ENCODE data around the gene APOOL. TPM values are rescaled to one million over a fixed set of nuclear protein-coding genes. Genes with fewer than 3 reads are reported as not detected.
"Not testable (repeated sequence)": the region's sequence is repeated elsewhere in the genome, so short reads cannot be mapped to it uniquely, and the experiment has no call there.

The APOOL gene, protein sequence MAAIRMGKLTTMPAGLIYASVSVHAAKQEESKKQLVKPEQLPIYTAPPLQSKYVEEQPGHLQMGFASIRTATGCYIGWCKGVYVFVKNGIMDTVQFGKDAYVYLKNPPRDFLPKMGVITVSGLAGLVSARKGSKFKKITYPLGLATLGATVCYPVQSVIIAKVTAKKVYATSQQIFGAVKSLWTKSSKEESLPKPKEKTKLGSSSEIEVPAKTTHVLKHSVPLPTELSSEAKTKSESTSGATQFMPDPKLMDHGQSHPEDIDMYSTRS
- 54.1 TPM for total RNA-seq
- long read RNA-seq, partial matches to known transcripts, result 0 of 6 reads
- long read RNA-seq, other reads (novel, unspliced or antisense), result 5 of 6 reads

DNA sequence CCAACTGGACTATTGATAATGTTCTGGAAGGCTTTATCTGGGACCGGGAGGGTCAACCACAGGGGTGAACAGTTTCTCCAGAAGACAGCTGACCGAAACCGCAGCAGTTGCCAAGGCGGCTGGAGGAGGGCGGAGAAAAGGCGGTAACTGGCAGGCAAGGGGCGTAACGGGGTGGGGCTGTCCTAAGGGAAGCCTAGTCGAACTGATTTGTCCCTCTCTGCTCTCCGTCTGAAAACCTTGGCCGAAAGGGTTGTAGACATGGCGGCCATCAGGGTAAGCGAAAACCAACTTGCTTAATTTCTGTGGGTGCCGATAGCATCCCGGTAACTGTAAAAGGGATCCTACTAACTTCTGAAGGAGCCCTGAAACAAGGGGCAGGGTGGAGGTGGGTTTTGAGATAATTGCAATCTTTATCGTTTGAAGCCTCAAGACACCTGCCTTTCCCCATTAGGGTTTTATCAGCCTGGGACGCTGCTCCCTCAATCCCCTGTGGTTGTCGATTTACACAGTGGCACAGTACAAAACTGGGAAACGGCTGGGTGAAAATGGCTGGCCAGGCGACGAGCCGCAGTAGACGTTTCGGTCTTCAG lies at the start of gene APOOL:
Gene APOOL (plus strand): TSS at position 223 of the 590 bp plus-strand sequence. CDS start 36 bp downstream, at position 259.
- DNase-seq, result peak; percentile 89
- ATAC-seq, result peak; percentile 100
- intact Hi-C loops (cut with micrococcal nuclease), result no loop called here

DNA sequence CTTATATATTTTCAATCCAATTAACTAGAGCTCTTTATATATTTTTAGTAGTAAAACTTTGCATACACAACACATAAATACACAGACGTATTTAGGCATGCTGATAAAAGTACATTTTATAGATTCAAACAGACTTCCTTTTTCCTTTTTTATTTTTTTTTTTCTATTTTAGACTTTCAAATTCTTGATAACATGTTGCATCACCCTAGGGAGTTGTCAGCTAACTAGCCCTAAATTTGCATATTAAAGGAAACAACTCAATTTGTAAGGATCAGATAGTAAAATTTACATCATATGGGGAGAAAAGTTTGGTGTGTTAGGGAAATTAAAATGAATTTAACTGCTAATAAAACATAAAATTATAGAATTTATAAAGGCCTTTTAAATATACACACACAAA lies 47.4 kb upstream of the APOOL start:
- no peak for DNase-seq
- no peak for ATAC-seq
- intact Hi-C loops (cut with micrococcal nuclease), result no loop called here

DNA sequence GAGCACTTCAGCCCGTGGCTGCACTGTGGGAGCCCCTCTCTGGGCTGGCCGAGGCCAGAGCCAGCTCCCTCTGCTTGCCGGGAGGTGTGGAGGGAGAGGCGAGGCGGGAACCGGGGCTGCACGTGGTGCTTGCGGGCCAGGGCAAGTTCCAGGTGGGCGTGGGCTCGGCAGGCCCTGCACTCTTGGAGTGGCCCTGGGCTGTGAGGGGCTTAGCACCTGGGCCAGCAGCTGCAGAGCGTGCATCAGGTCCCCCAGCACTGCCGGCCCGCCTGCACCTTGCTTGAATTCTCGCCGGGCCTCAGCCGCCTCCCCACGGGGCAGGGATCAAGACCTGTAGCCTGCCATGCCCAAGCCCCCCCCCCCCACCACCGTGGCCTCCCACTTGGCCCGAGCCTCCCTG lies 28.9 kb upstream of the APOOL start:
- intact Hi-C loops (cut with micrococcal nuclease), result no loop called here
- ATAC-seq, result no peak
- no peak for DNase-seq

DNA sequence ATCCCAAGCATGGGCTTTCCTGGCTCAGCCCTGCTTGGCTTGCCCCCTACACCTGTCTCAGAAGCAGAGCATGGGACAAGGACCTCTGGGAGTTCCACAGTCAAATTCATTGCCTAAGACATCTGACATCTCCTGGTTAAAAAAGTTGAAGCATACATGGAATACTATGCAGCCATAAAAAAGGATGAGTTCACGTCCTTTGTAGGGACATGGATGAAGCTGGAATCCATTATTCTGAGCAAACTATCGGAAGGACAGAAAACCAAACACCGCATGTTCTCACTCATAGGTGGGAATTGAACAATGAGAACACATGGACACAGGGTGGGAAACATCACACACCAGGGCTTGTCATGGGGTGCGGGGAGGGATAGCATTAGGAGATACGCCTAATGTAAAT lies 11.9 kb upstream of the APOOL start:
- ATAC-seq; intact Hi-C loops (cut with micrococcal nuclease): not testable (repeated sequence)

DNA sequence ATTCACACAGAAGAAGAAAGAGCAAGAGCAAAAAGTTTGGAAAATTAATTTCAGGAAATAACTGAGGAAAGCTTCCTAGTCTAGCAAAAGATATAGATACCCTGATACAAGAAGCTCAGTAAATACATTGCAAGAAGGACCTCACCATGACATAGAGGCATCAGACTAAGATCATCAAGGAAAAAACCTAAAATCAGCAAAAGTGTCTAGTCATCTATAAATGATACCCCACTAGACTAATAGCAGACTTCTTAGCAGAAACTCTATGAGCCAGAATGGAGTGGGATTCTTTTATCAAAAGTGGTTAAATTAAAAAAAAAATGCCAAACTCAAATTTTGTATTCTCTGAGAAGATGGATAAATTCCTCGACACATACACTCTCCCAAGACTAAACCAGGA lies 10.5 kb upstream of the APOOL start:
- ATAC-seq, result no peak

More for the DNA sequence above, 11.9 kb upstream of the APOOL start:
- not testable (repeated sequence) for DNase-seq

DNA sequence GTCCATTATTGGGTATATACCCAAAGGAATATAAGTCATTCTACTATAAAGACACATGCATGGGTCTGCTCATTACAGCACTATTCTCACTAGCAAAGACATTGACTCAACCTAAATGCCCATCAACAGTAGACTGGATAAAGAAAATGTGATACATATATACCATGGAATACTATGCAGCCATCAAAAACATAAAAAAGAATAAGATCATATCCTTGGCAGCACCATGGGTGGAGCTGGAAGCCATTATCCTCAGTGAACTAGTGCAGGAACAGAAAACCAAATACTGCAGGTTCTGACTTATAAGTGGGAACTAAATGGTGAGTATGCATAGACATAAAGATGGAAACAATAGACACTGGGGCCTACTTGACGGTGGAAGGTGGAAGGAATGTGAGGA lies 2.3 kb upstream of the APOOL start:
- ATAC-seq (no peak), DNase-seq (no peak)
- intact Hi-C loops (cut with micrococcal nuclease), result no loop called here

More for the DNA sequence above, 10.5 kb upstream of the APOOL start:
- intact Hi-C loops (cut with micrococcal nuclease), result no loop called here
- no peak for DNase-seq

DNA sequence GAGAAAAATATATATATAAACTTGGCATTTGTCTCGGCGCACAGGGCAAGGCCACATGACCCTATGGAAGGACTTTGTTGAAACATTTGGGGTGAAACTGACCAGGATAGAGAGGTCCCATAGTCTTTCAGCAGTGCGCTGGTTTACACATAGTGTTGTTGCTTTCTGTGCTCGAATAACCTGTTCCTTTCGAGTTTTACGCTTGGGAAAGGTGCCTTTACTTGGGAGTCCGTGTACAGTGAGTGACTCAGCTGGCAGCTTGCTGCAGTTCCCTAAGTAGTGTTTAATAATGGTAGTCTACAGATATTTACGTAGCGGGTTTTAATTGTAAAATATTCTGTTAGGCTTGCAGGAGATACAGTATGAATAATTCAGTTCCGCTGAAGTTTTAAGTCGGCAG lies 578 bp downstream of the APOOL start:
- DNase-seq, result no peak
- intact Hi-C loops (cut with micrococcal nuclease), result no loop called here
- no peak for ATAC-seq

DNA sequence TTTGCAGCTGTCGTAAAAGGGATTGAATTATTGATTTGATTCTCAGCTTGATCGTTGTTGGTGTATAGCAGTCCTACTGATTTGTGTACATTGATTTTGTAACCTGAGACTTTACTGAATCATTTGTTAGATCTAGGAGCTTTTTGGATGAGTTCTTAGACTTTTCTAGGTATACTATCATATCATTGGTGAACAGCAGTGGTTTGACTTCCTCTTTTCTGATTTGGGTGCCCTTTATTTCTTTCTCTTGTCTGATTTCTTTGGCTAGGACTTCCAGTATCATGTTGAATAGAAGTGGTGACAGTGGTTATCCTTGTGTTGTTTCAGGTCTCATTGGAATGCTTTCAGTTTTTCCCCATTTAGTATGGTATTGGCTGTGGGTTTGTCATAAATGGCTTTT lies 8.4 kb downstream of the APOOL start:
- no peak for DNase-seq
- no peak for ATAC-seq
- intact Hi-C loops (cut with micrococcal nuclease), result no loop called here

DNA sequence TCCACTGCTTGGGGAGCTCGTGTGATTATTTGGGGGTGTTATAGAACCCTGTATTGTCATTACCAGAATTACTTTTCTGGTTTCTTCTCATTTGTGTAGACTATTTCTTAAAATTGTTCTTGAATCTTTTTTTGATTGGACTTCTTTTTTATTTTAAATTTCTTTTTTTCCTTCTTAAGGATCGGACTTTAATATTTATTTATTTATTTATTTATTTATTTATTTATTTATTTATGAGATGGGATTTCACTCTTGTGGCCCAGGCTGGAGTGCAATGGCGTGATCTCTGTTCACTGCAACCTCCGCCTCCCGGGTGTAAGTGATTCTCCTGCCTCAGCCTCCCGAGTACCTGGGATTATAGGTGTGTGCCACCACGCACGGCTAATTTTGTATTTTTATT lies 11.7 kb downstream of the APOOL start:
- DNase-seq; ATAC-seq; intact Hi-C loops (cut with micrococcal nuclease): not testable (repeated sequence)

DNA sequence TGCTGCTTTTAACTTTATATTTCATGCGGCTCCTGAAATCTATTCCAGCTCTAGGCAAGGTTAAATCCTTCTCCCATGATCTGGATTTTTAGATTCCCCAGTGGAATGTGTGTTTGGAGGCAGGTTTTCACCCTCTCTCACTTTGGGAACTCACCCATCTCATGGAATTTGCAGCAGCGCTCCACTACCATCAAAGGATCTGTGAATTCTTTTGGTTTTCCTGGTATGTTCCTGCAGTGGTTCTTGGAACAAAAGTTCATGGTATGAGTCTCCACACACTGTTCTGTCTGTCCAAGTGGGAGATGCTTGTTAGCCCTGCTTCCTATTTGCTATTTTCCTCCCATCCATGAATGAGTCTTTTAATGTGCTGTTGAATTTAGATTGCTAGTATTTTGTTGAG lies 14.0 kb downstream of the APOOL start:
- ATAC-seq, result no peak
- intact Hi-C loops (cut with micrococcal nuclease), result no loop called here
- DNase-seq, result no peak

DNA sequence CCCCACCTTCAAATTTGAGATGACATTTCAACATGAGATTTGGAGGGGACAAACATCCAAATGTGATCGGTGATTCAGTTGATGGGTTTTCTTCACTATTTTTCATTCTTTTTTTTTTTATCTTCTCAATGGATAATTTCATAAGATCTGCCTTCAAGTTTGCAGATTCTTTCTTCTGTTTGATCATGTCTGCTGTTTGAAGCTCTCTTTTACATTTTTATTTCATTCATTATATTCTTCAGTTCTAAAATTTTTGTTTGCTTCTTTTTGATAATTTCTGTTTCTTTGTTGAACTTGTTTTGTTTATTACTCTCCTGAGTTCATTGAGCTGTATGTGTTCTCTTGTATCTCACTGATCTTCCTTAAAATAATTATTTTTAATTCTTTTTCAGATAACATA lies 14.8 kb downstream of the APOOL start:
- DNase-seq (no peak), ATAC-seq (no peak)
- intact Hi-C loops (cut with micrococcal nuclease), result no loop called here

DNA sequence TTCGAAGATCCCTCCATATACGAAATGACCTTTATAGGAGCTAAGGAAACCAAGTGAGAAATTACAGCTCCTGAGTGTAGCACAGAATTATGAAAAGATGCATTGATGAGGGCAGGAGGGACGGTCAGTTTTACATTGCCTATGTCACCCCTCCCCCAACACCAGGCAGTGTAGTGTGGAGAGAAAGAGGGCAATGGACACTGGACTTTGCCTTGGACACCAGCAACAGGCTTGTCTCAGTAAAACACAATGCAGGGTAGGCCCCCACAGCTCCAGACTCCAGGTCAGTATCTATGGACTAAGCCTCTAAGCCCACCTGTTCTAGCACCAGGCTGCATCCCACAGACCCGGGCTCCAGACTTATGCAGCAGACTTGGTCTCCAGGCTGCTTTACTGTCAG lies 16.5 kb downstream of the APOOL start:
- intact Hi-C loops (cut with micrococcal nuclease), result no loop called here
- ATAC-seq, result no peak
- DNase-seq, result no peak

DNA sequence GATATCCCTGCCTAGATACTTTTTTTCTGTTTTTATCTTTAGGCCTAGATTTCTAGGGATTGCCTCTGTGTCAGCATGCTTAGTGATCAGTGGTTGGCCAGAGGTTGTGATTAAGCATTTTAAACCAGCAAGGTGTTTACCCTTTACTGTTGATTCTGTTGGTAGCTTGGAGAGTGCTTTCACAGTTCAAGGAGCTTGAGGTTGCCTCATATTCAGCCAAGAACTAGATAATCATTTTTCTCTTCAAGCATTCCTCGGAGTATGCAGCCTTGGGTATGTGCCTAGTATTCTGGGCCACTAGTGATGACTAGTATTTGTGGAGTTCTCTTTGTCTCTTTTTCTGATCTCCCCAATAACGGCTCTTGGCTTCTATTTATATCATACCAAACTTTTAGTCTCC lies 20.4 kb downstream of the APOOL start:
- intact Hi-C loops (cut with micrococcal nuclease), result no loop called here
- DNase-seq (no peak), ATAC-seq (no peak)

DNA sequence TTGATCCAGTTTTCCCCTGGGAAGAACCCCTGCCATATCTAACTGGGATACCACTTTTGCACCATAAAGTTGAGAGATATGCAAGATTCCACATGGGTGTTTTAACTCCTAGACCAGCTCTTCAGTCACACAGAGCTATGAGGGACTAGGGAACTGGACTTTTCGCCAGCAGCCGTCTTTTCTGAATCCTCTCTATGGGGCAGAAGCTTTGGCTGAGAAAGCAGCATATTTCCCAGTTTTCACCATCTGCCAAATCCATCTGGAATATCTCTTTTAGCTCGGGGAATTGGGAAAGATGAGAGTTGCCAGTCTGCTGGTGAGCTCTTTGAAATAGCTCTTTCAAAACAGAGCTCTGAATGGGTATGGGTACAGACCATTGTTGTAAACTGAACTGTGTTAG lies 20.9 kb downstream of the APOOL start:
- intact Hi-C loops (cut with micrococcal nuclease), result no loop called here
- ATAC-seq (no peak), DNase-seq (no peak)

DNA sequence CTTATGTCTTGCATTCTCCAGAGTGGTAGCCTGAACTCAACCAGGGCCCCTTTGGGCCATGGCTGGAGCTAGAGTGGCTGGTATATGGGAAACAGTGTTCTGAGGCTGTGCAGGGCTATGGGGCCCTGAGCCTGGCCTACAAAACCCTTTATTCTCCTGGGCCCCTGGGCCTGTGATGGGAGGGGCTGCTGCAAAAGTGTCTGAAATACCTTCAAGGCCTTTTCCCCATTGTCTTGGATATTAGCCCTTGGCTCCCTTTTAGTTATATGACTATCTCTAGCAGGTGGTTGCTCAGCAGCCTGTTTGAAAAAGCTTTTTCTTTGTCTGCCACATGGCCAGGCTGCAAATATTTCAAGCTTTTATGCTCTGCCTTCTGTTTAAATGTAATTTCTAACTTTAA lies 22.5 kb downstream of the APOOL start:
- intact Hi-C loops (cut with micrococcal nuclease), result no loop called here
- ATAC-seq (no peak), DNase-seq (no peak)

DNA sequence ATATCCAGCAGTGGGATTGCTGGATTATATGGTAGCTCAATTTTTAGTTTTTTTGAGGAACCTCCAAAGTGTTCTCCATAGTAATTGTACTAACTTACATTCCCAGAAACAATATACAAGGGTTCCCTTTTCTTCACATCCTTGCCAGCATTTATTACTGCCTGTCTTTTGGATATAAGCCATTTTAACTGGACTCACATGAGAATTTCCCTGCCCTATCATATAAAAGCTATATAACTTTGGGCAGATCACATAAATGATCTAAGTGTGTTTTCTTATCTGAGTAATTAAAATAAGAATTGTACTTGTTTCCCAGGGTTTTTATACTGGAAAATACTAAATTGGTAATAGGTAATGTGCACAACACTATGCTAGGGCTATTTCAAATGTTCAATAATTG lies 25.4 kb downstream of the APOOL start:
- DNase-seq (no peak), ATAC-seq (no peak)
- intact Hi-C loops (cut with micrococcal nuclease), result no loop called here

DNA sequence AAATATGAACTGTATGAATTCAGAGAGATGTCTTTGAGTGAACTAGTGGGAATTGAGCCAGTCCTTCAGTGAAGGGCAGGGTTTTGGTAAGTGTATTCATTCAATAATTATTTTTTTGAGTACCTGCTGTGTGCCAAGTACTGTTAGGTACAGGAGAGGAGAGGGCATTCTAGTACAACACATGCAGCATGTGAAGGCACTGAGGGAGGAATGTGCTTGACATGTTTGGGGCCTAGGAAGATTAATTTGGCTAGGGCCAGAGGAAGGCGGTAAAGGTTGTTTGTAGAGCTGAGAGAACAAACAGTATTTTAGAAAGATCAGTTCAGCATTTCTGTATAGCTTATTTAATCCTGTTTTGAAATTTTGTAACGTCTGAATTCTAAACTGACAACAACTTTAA lies 27.8 kb downstream of the APOOL start:
- no peak for DNase-seq
- intact Hi-C loops (cut with micrococcal nuclease), result no loop called here
- peak; percentile 74 for ATAC-seq

DNA sequence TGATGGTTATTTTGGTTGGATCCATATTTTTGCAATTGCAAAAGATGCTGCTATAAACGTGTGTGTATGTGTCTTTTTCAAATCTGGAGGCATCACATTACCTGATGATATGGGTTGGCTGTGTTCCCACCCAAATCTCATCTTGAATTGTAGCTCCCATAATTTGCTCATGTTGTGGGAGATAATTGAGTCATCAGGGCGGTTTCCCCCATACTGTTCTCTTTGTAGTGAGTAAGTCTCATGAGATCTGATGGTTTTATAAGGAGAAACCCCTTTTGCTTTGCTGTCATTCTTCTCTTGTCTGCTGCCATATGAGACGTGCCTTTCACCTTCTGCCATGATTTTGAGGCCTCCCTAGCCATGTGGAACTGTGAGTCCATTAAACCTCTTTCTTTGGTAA lies 33.4 kb downstream of the APOOL start:
- DNase-seq, result no peak
- ATAC-seq, result no peak
- intact Hi-C loops (cut with micrococcal nuclease), result no loop called here

DNA sequence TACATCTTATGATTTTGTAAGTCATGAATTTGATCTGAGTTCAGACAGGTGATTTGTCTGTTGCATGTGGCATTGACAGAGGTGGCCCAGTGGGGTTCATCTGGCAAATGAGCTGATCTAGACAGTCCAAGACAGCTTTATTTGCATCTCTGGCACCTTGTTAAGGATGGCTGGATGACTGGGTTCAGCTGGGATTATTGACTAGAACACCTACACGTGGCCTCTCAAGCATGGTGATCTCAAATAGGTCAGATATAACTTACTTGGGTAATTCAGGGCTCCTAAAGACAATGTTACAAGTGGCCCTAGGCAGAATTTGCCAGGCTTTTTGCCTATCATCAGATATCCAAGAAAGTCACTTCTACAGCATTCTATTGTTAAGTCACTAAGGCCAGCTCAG lies 48.0 kb downstream of the APOOL start:
- intact Hi-C loops (cut with micrococcal nuclease), result loop anchor here (10.0 kb wide), 1 partner anchor 317 kb away; no protein-coding TSS in a partner anchor
- no peak for ATAC-seq

DNA sequence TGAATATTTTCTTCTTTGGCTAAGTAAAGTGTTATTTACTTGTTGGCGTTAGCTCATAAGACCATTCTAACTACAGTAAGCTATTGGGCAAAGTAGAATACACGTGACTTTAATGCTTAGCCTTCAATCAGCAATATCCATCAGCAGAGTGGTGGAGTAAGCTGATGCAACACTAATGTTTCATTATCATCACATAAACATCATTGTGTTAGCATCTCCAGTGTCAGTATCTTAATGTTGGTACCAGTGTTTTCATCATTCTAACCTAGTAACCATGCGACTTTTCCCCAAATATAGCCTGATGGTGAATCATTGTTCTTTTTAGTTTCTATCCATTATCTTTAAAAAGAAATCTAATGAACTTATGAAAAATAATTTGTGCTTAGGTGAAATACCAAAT lies 48.5 kb downstream of the APOOL start:
- no peak for ATAC-seq
- intact Hi-C loops (cut with micrococcal nuclease), result loop anchor here (10.0 kb wide), 1 partner anchor 317 kb away; no protein-coding TSS in a partner anchor
- no peak for DNase-seq

More for the DNA sequence above, 48.0 kb downstream of the APOOL start:
- DNase-seq, result no peak
